GM18867 (cell line): Measurements from ENCODE around the gene GAREM1.
"Not testable (repeated sequence)": the region's sequence is repeated elsewhere in the genome, so short reads cannot be mapped to it uniquely, and the experiment has no call there.

Experiments
- ATAC-seq: cut with Tn5 transposase; IDR thresholded peaks from one replicate; pipeline ENCODE4 v1.9.1; 2021; ENCODE audit warnings: mild to moderate bottlenecking, moderate library complexity; ENCODE audit not compliant: unreplicated experiment

Gene GAREM1

GRCh38 chr18:32262092-32262491, 208.6 kb downstream of the GAREM1 start:
- ATAC-seq, result no peak

- no peak for ATAC-seq
Measured at GRCh38 chr18:32261003-32261402, 209.7 kb downstream of the GAREM1 start.

DNA sequence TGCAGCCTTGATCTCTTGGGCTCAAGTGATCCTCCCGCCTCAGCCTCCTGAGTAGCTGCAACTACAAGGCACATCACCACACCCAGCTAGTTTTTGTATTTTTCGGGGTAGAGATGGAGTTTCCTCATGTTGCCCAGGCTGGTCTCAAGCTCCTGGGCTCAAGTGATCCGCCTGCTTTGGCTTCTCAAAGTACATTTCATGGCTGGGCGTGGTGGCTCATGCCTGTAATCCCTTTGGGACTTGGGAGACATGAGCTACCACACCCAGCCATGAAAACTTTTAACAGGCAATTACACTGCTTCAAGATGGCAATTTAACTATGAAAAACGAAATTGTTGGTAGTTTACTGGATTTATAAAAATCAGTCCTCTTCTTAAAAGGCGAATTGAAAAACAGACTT, 211.1 kb downstream of the GAREM1 start:
- ATAC-seq, result no peak

DNA sequence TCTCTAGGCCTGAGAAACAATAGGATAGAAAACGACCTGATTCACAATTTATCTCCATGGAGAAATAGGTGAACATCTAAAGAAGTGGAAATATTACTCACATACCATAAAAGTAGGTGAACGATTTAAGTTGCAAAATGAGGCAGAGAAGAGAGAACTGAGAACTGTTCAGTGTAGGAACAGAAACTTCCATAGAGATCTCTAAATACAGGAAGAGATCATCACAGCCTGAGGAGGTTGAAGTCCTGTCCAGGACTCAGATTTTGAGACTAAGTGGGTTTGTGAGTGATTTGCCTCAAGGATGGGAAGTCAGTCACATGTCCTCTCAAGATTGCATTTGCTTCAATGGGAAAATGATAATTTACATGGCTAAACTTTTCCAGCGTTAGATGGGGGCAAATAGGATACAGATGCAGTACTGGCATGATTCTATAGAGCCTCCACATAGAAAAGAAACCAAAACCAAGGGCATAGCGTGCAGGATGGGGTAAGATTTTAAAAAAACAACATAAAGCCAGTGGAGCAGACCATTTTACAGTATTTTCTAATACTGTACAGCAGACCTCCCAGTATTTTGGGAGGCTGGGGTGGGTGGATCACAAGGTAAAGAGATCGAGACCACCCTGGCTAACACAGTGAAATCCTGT, 212.0 kb downstream of the GAREM1 start:
- ATAC-seq, result no peak

- no peak for ATAC-seq
Measured at GRCh38 chr18:32258148-32258547, 212.5 kb downstream of the GAREM1 start.

DNA sequence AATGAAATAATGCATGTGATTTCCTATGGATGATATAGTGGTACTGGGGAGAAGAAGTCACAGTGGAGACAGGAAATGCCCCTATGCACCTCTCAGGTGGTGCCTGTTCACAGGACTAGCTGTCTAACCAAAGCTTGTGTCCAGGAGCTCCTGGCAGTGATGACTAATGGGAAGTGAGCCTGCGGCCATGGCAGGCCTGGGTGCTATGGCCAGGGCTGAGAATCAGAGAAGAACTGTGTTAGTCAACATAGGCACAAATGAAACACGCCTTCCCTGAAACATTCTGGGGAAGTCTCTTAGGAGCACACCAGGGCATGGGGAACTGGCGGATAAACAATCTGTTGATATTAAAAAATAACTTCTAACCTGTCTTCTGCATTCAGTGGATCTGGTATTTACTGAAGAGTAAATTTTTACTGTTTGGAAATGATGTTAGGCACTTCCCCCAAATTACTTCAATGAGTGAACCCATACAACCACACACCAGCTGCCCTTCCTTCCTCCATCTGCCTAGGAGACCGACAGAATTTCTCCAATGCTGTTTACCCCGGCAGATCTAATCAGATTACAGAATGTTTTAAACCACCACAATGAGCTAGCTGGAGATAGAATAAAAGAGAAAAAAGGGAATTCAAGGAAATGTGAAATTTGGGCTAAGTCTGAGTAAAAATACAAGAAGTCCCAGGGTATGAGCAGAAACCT, 213.4 kb downstream of the GAREM1 start:
- no peak for ATAC-seq

GRCh38 chr18:32255570-32255969, 215.1 kb downstream of the GAREM1 start:
- ATAC-seq, result no peak

- no peak for ATAC-seq
Measured at GRCh38 chr18:32252141-32252860, 218.4 kb downstream of the GAREM1 start.

DNA sequence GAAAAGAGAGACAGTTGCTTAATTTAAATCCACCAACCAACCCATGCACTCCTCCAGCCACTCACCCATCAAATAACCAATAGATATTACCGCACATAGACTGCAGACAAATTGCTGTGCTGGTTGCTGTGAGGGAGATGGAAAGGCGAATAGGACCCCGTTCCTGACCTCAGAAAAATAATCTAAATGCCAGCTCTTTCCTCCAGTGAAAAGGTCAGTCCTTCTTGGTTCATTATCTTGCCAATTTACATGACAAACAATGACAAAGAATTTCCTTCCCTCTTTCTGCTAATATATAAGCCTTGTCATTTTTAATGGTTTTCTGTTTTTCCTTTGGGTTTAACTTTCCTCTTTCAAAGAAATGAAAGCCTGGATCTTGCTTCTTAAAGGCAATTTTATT, 219.2 kb downstream of the GAREM1 start:
- no peak for ATAC-seq

DNA sequence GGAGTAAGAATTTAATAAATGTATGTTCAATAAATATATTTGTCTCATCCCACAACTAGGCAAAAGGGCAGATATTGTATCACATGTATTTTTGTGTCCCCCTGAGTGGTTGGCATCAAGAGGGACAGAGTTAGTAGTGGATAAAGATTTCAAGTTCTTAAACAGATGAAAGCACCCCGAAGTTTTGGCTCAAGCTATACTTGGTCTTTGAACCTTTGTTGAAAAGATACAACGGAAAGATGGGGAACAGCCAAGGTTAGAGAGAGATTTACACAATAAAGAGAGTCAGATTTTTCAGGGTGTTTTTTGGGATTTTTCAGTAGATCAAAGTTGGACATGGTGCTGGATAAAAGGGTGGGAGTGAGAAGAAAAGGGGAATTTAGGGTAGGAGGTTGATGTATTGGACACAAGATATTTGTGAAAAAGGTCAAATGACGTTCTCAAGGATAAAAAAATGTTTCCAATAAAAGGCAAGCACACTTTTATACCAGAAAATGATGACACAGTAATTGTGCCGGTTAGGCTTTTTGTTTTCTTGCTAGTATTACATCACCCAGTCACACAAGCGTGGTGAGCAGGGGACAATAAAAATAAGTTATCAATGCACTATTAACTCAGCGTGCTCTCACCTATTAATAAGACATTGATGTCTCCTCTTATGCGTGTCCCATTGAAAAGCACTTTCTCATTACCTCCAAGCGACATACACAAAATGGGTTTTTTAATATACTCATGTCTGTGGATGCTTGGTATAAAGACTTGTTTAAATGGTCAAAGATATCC, 221.3 kb downstream of the GAREM1 start:
- ATAC-seq, result no peak

DNA sequence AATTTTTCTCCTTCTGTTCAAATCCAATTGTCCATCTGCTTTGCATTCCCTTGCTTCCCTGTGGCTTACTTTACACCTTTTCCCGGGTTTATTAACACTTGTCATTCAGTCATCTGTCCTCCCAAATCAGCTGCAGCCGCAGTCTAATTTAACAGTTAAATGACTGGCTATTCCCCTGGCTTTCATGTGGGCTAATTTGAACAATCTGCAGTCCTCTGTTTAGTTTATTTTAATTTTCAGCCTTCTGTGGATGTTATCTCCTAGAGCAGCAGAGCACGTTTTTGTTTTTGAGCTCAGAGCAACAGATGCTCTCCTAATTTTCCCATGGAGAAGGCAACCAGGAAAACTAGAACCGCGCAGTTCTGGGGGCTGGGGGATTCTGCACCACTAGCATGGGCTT, 225.8 kb downstream of the GAREM1 start:
- no peak for ATAC-seq

DNA sequence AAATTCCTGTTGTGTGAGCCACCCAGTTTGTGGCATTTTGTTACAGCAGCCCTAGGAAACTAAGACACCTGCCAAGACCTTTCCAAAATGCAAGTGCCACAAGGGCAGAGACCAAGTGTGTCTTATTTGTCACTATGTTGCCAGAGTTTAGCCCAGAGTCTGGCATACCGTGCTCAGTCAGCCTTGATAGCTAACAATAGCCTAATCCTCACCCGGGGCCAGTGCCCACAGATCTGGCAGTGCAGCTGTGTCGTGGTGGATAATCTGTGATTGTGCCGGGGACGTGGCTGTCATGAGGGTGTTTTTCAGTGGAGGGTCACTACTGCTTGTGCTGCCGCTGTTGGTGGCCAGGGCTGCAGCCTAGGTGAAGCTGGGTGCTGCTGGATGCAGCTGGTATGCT, 227.3 kb downstream of the GAREM1 start:
- no peak for ATAC-seq

- no peak for ATAC-seq
Measured at GRCh38 chr18:32242395-32242794, 228.3 kb downstream of the GAREM1 start.

GRCh38 chr18:32238635-32239268, 231.9 kb downstream of the GAREM1 start:
- no peak for ATAC-seq

GRCh38 chr18:32237049-32237448, 233.6 kb downstream of the GAREM1 start:
- ATAC-seq, result no peak

DNA sequence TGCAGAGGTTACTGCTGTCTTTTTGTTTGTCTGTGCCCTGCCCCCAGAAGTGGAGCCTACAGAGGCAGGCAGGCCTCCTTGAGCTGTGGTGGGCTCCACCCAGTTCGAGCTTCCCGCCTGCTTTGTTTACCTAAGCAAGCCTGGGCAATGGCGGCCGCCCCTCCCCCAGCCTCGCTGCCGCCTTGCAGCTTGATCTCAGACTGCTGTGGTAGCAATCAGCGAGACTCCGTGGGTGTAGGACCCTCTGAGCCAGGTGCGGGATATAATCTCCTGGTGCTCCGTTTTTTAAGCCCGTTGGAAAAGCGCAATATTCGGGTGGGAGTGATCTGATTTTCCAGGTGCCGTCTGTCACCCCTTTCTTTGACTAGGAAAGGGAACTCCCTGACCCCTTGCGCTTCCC, 237.3 kb downstream of the GAREM1 start:
- not testable (repeated sequence) for ATAC-seq

GRCh38 chr18:32219431-32220018, 251.2 kb downstream of the GAREM1 start:
- no peak for ATAC-seq

DNA sequence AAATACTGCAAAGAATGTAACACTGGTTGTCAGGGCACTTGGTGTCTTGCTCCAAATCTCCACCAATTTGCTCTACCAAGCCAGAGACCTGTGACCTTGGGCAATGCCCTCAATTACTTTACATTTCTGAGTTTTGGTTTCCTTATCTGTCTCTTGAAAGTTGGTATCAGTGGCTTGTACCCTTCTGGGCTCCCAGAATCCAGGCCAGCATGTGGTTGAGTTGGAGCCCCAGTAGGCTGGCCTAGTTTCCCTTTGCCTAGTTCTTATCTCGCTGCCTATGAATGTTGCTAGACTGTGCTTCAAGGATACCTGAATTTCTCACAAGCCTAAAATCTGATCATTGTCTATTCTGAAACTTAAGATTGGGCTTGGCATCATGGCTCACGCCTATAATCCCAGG, 254.3 kb downstream of the GAREM1 start:
- ATAC-seq, result no peak

DNA sequence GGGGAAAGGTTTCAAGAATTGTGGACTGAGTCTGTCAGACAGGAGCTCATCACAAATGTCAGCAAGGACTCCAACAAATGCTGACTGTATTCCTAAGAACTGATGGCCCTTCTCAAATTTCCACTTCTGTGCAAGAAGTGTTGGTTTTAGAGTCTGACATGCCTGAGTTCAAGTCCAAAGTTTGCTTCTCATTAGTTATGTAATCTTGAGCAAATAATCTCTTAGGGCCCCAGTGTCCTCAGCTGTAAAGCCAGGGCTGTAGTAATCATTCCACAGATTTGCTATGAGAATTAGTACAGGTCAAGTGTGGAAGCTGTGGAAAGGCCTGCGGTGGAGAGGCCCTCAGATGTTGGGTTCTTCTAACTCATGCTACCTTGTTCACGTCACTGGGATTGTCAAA, 257.0 kb downstream of the GAREM1 start:
- no peak for ATAC-seq
